IMR-90 (cell line): Measurements from ENCODE around the gene NAGPA. TPM values are rescaled to one million over a fixed set of nuclear protein-coding genes. Genes with fewer than 3 reads are reported as not detected.
A peak's percentile ranks its signal among the peaks of the same experiment; 100 is the strongest.

ENCODE experiments used
- ATAC-seq: fragments of 200-7000 bp; cut with Tn5 transposase; 2 replicates; pipeline ENCODE4 v1.9.1; 2020; ENCODE audit warnings: low read depth, mild to moderate bottlenecking, moderate library complexity
- BruUV-seq: library from RNA; stranded (reverse); fragments of 400-500 nt; replicated peaks from 2 replicates; lab custom pipeline; 2021; lab: Mats Ljungman, UMichigan
- CTCF ChIA-PET: fragments of 300-600 bp; formaldehyde crosslinking; extraction: SDS; loops from one replicate; lab custom pipeline; 2021; ENCODE audit warnings: antibody characterized with exemption; lab: Yijun Ruan, JAX
- POLR2A ChIA-PET: fragments of 300-600 bp; sonication (Branson Sonifier 250); formaldehyde crosslinking; loops from one replicate; lab custom pipeline; 2022; ENCODE audit warnings: antibody characterized with exemption; ENCODE audit not compliant: unreplicated experiment; lab: Charles Lee
- DNase-seq: peaks from one replicate; pipeline ENCODE4 v3.0.0; 2013
- H2AFZ ChIP-seq: replicated peaks from 2 replicates; pipeline ENCODE3; 2013; ENCODE audit warnings: low read length, mild to moderate bottlenecking; ENCODE audit not compliant: poor library complexity
- H2AK5ac ChIP-seq: 2 replicates; pipeline ENCODE4 v1.6.1; 2013; ENCODE audit warnings: low read depth, low read length, inconsistent platforms
- H2AK9ac ChIP-seq: replicated peaks from 2 replicates; pipeline ENCODE3; 2013; ENCODE audit warnings: mild to moderate bottlenecking, low read depth, low read length, moderate library complexity; ENCODE audit not compliant: poor library complexity
- H2BK120ac ChIP-seq: 2 replicates; pipeline ENCODE4 v1.6.1; 2013; ENCODE audit warnings: low read depth, low read length, inconsistent platforms
- H2BK15ac ChIP-seq: 3 replicates; pipeline ENCODE4 v1.6.1; 2013; ENCODE audit warnings: low read depth, low read length, inconsistent platforms
- H2BK20ac ChIP-seq: 2 replicates; pipeline ENCODE4 v1.6.1; 2013; ENCODE audit warnings: low read depth, mild to moderate bottlenecking, inconsistent platforms, low read length, moderate library complexity
- H2BK5ac ChIP-seq: 2 replicates; pipeline ENCODE4 v1.6.1; 2013; ENCODE audit warnings: mild to moderate bottlenecking, low read depth, low read length, inconsistent platforms; ENCODE audit not compliant: poor library complexity, severe bottlenecking
- H3K14ac ChIP-seq: replicated peaks from 2 replicates; pipeline ENCODE4 v1.6.1; 2013; ENCODE audit warnings: low read depth, low read length, inconsistent platforms
- H3K18ac ChIP-seq: 2 replicates; pipeline ENCODE4 v1.6.1; 2013; ENCODE audit warnings: low read depth, low read length, control low read depth
- H3K23ac ChIP-seq: 2 replicates; pipeline ENCODE4 v1.6.1; 2013; ENCODE audit warnings: low read depth, low read length, inconsistent platforms
- H3K27ac ChIP-seq: 2 replicates; pipeline ENCODE4 v1.5.1; 2013; ENCODE audit warnings: mild to moderate bottlenecking, control low read depth, low read length; ENCODE audit not compliant: insufficient read depth
- H3K27me3 ChIP-seq: 2 replicates; pipeline ENCODE4 v1.6.1; 2013; ENCODE audit warnings: low read length; ENCODE audit not compliant: control insufficient read depth, insufficient read depth
- H3K36me3 ChIP-seq: 2 replicates; pipeline ENCODE4 v1.6.1; 2013; ENCODE audit warnings: low read length, mixed read lengths; ENCODE audit not compliant: control insufficient read depth, insufficient read depth
- H3K4ac ChIP-seq: 2 replicates; pipeline ENCODE4 v1.6.1; 2013; ENCODE audit warnings: low read depth, low read length, inconsistent platforms
- H3K4me1 ChIP-seq: 2 replicates; pipeline ENCODE4 v1.6.1; 2013; ENCODE audit warnings: low read length, mixed read lengths; ENCODE audit not compliant: control insufficient read depth, insufficient read depth
- H3K4me2 ChIP-seq: 2 replicates; pipeline ENCODE4 v1.6.1; 2013; ENCODE audit warnings: low read depth, mild to moderate bottlenecking, control low read depth, low read length, moderate library complexity
- H3K4me3 ChIP-seq: 2 replicates; pipeline ENCODE4 v1.5.1; 2013; ENCODE audit warnings: low read depth, mild to moderate bottlenecking, control low read depth, low read length, moderate library complexity; ENCODE audit not compliant: insufficient read depth
- H3K56ac ChIP-seq: 2 replicates; pipeline ENCODE4 v1.6.1; 2013; ENCODE audit warnings: low read length, inconsistent platforms; ENCODE audit not compliant: insufficient read depth; ENCODE audit errors: extremely low read depth
- H3K79me1 ChIP-seq, 2 experiments: 2 replicates each; pipeline ENCODE4 v1.6.1; 2013; ENCODE audit warnings: low read length in 2 of 2, inconsistent platforms in 1 of 2, low read depth in 1 of 2
- H3K9ac ChIP-seq: 2 replicates; pipeline ENCODE4 v1.6.1; 2013; ENCODE audit warnings: low read depth, low read length, control low read depth
- H3K9me1 ChIP-seq: 2 replicates; pipeline ENCODE4 v1.6.1; 2013; ENCODE audit warnings: low read length, inconsistent platforms; ENCODE audit not compliant: insufficient read depth
- H3K9me3 ChIP-seq: 2 replicates; pipeline ENCODE4 v1.6.1; 2013; ENCODE audit warnings: low read length; ENCODE audit not compliant: control insufficient read depth, insufficient read depth
- H4K20me1 ChIP-seq: 2 replicates; pipeline ENCODE4 v1.6.1; 2013; ENCODE audit warnings: low read length, inconsistent platforms; ENCODE audit not compliant: insufficient read depth
- H4K5ac ChIP-seq: 2 replicates; pipeline ENCODE4 v1.6.1; 2013; ENCODE audit warnings: mild to moderate bottlenecking, low read depth, low read length, control low read depth
- H4K8ac ChIP-seq, 2 experiments: 2 replicates each; pipeline ENCODE4 v1.6.1; 2013; ENCODE audit warnings: low read depth in 2 of 2, low read length in 2 of 2, control low read depth in 1 of 2, inconsistent platforms in 1 of 2
- H4K91ac ChIP-seq: 2 replicates; pipeline ENCODE4 v1.6.1; 2013; ENCODE audit warnings: low read depth, low read length, inconsistent platforms; ENCODE audit not compliant: insufficient read depth
- BHLHE40 ChIP-seq: fragments of 150-350 bp; IDR thresholded peaks from 2 replicates; pipeline ENCODE4 v1.6.1; 2016; ENCODE audit warnings: mild to moderate bottlenecking, low read depth, low read length
- CEBPB ChIP-seq: IDR thresholded peaks from 2 replicates; pipeline ENCODE4 v1.6.1; 2012; ENCODE audit warnings: low read depth, low read length, improper control_type of control experiment
- CHD1 ChIP-seq: IDR thresholded peaks from 2 replicates; pipeline ENCODE4 v1.6.1; 2012; ENCODE audit warnings: low read depth, low read length, improper control_type of control experiment
- CTCF ChIP-seq: conservative IDR thresholded peaks from 2 replicates; pipeline ENCODE4 v1.5.1; 2012; ENCODE audit warnings: mild to moderate bottlenecking, low read depth, low read length, improper control_type of control experiment
- ELK1 ChIP-seq: fragments of 150-350 bp; IDR thresholded peaks from 2 replicates; pipeline ENCODE4 v1.6.1; 2016; ENCODE audit warnings: low read depth, mild to moderate bottlenecking, low read length, moderate library complexity, borderline replicate concordance
- FOS ChIP-seq: fragments of 150-350 bp; IDR thresholded peaks from 2 replicates; pipeline ENCODE4 v1.6.1; 2016; ENCODE audit warnings: low read depth, low read length
- MAFK ChIP-seq: IDR thresholded peaks from 2 replicates; pipeline ENCODE4 v1.6.1; 2012; ENCODE audit warnings: low read depth, low read length, improper control_type of control experiment
- MAZ ChIP-seq: IDR thresholded peaks from 2 replicates; pipeline ENCODE4 v1.6.1; 2012; ENCODE audit warnings: low read depth, mild to moderate bottlenecking, low read length, improper control_type of control experiment, moderate library complexity, borderline replicate concordance
- MXI1 ChIP-seq: IDR thresholded peaks from 2 replicates; pipeline ENCODE4 v1.6.1; 2012; ENCODE audit warnings: low read depth, mild to moderate bottlenecking, low read length, moderate library complexity, borderline replicate concordance
- NFE2L2 ChIP-seq: fragments of 150-350 bp; IDR thresholded peaks from 2 replicates; pipeline ENCODE4 v1.6.1; 2016; ENCODE audit warnings: low read depth, mild to moderate bottlenecking, low read length
- POLR2A ChIP-seq: IDR thresholded peaks from 2 replicates; pipeline ENCODE4 v1.6.1; 2012; ENCODE audit warnings: mild to moderate bottlenecking, low read depth, low read length
- RAD21 ChIP-seq: IDR thresholded peaks from 2 replicates; pipeline ENCODE4 v1.6.1; 2012; ENCODE audit warnings: low read length, improper control_type of control experiment
- RCOR1 ChIP-seq: IDR thresholded peaks from 2 replicates; pipeline ENCODE4 v1.6.1; 2012; ENCODE audit warnings: mild to moderate bottlenecking, low read length, improper control_type of control experiment; ENCODE audit not compliant: insufficient replicate concordance
- RFX5 ChIP-seq: IDR thresholded peaks from 2 replicates; pipeline ENCODE4 v1.8.0; 2012; ENCODE audit warnings: low read depth, mild to moderate bottlenecking, low read length, moderate library complexity
- SMC3 ChIP-seq: fragments of 150-350 bp; IDR thresholded peaks from 2 replicates; pipeline ENCODE4 v1.6.1; 2016; ENCODE audit warnings: low read depth, mild to moderate bottlenecking, antibody characterized with exemption, low read length, moderate library complexity
- USF2 ChIP-seq: fragments of 150-350 bp; IDR thresholded peaks from 2 replicates; pipeline ENCODE4 v1.6.1; 2017; ENCODE audit warnings: mild to moderate bottlenecking, antibody characterized with exemption, low read length, low read depth
- WGBS, 2 experiments: methylation state at CpG; one replicate each; pipeline versions ENCODE4 v1.1.5 to v1.1.7; 2013; ENCODE audit warnings: missing lambda C conversion rate in 2 of 2; ENCODE audit not compliant: insufficient read length in 1 of 2; ENCODE audit errors: extremely low coverage in 2 of 2; 5-methylcytosine and 5-hydroxymethylcytosine counted together
- dilution Hi-C: fragments of 300-500 bp; cut with HindIII; formaldehyde crosslinking; loops from one replicate; pipeline ENCODE4 v1.14.3; 2018; ENCODE audit warnings: low sequenced_read_pairs; ENCODE audit not compliant: unreplicated experiment
- in situ Hi-C: fragments of 300-500 bp; cut with MboI; formaldehyde crosslinking; loops from 3 replicates; pipeline ENCODE4 v1.14.3; 2019; ENCODE audit warnings: low sequenced_read_pairs, inconsistent platforms, mixed read lengths
- intact Hi-C: fragments of 100-400 bp; cut with micrococcal nuclease; formaldehyde crosslinking; loops from 2 replicates; pipeline ENCODE4 v1.10.0; 2022
- polyA plus RNA-seq, 3 experiments: library from polyadenylated mRNA; depleted of rRNA; stranded (reverse); fragments of >200 nt; gene quantifications; 2 replicates each; pipeline ENCODE4 v1.2.3, GENCODE V29; 2012; ENCODE audit warnings: low replicate concordance in 1 of 3
- total RNA-seq: library from RNA; depleted of rRNA; stranded (reverse); fragments of >200 nt; gene quantifications from 2 replicates; pipeline ENCODE4 v1.2.3, GENCODE V29; 2012

Gene NAGPA
- total and polyA plus RNA-seq, 2 of the 4 experiments (the other 2 are of a cell fraction): 6.5 to 12.2 TPM

DNA sequence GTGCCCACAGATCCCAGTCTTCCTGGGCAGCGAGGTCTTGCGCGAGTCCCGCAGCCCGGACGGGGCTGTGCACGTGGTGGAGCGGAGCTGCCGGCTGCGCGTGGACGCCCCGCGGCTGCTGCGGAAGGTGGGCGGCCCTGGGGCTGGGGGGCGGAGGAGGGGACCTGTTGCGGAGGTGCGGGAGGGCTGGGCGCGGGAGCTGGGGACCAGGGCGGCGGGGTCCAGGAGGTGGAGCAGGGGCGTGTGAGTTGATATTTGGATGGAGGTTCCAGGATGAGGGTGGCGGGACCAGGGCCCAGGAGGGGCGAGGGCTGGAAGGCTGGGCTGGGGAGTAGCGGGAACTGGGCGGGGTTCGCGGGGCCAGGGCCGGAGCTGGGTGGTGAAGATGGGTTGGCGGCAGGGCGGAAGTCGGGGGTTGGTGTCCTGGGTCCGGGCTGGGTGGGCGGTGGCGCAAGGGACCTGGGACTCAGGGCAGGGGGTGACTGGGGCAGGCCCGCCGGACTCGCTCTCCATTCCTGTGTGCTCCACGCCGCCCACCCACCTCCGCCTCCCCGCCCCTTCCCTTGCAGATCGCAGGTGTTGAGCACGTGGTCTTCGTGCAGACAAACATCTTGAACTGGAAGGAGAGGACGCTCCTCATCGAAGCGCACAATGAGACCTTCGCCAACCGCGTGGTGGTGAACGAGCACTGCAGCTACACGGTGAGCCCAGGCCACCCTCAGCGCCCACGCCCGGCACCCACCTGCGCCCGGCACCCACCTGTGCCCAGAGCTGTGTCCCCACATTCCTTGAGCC, 46.0 kb downstream of the NAGPA start:
- no peak overlapping the region for H3K14ac ChIP-seq
- H3K56ac ChIP-seq: no peak overlapping the region
- H3K4me2 ChIP-seq: no peak overlapping the region
- H2BK5ac ChIP-seq: no peak overlapping the region
- H3K9me1 ChIP-seq: no peaks in the 10 kb centered on the region
- H3K4me3 ChIP-seq: no peak overlapping the region
- H2AK5ac ChIP-seq: no peak overlapping the region
- H3K18ac ChIP-seq: no peak overlapping the region
- H2AK9ac ChIP-seq: no peak overlapping the region
- POLR2A ChIA-PET: no interaction called here
- no peak overlapping the region for H3K27ac ChIP-seq
- H4K8ac ChIP-seq: no peak overlapping the region
- no peaks in the 10 kb centered on the region for H3K36me3 ChIP-seq
- H2BK20ac ChIP-seq: no peak overlapping the region
- dilution Hi-C loops: no loop called here
- 5% methylated on average over 27 of the region's 60 CpGs; no CpG with 5 or more reads in 1 of the 2 experiments for WGBS, 2 experiments
- TF ChIP-seq RFX5 (no peak), MAZ (no peak), RCOR1 (no peak), FOS (no peak), USF2 (no peak), MXI1 (no peak), ELK1 (no peak), BHLHE40 (no peak), CTCF (no peak), CHD1 (no peak), NFE2L2 (no peak), MAFK (no peak), POLR2A (no peak), RAD21 (no peak), CEBPB (no peak), SMC3 (no peak)
- CTCF ChIA-PET: no interaction called here
- H3K4ac ChIP-seq: no peak overlapping the region
- peaks cover 28% of the 10 kb centered on the region for H3K27me3 ChIP-seq
- no peak overlapping the region for H2BK120ac ChIP-seq
- peak overlapping the region; percentile 13 for H2AFZ ChIP-seq
- H3K4me1 ChIP-seq: no peaks in the 10 kb centered on the region
- no peaks in the 10 kb centered on the region for H4K20me1 ChIP-seq
- H3K79me1 ChIP-seq: no peaks in the 10 kb centered on the region
- in situ Hi-C loops: no loop called here
- no peak overlapping the region for H4K91ac ChIP-seq
- ATAC-seq: no peak
- no peak overlapping the region for H4K5ac ChIP-seq
- intact Hi-C loops: no loop called here
- no peak overlapping the region for H2BK15ac ChIP-seq
- no peak for DNase-seq
- H3K23ac ChIP-seq: no peak overlapping the region
- H3K9me3 ChIP-seq: no peaks in the 10 kb centered on the region
- H3K9ac ChIP-seq: no peak overlapping the region
- BruUV-seq: no TSS peak
